Adrenal gland (tissue), 5 donors: ENCODE data around the gene PIGT.

ENCODE experiments used
- POLR2A ChIP-seq, 2 donors: fragments of 450-650 bp; IDR thresholded peaks; one replicate each; pipeline ENCODE4 v1.6.1; 2017; ENCODE audit warnings: antibody characterized with exemption in 2 of 2, mild to moderate bottlenecking in 2 of 2, moderate library complexity in 1 of 2
- TF ChIP-seq, protein P1 (sequence below), 6 experiments: fragments of 450-650 bp in 4 of 6; fragments of 200-600 bp in 2 of 6; sonication (generic) in 1 of 6; IDR thresholded peaks; 1 replicate in 5 of 6; 2 replicates in 1 of 6; pipeline versions ENCODE4 v1.5.1 to v1.8.0; 2016 to 2021; ENCODE audit warnings: antibody characterized with exemption in 6 of 6, mild to moderate bottlenecking in 2 of 6, moderate library complexity in 1 of 6
- donor health status: DM: no; HTN: no; CAD: no.

DNA sequence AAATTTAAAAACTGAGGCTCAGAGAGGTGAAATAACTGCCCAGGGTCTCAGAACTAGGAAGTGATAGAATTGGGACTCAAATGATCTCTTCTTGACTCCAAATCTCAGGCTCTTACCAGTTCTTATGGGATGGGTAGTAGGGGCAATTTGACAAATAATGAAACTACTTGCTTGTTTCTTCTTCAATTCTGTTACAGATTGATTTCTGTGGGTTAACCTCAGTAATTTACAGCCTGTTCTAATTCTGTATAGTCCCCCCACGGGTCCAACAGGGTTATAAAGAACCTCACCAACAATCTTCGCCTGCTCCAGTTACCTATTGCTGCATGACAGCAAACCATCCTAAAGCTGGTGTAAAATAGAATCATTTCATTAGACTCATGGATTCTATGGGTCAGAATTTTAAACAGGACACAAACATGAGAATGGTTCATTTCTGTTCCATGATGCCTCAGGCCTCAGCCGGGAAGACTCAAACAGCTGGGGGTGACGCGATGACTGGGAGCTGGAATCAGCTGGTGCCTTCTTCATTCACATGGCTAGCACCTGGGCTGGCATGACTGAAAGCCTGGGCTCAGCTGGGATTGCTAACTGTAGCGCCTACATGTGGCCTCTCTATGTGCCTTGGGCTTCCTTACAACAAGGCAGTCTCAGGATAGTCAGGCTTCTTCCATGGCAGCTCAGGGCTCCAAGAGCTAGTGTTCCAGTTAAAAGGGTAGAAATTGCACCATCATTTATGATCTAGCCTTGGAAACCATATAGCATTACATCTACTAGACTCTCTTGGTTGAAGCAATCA is 47.0 kb downstream of the PIGT start:
- TF ChIP-seq POLR2A (IDR thresholded peaks at IDR 0.05), result no peak
- TF ChIP-seq, protein P1, sequence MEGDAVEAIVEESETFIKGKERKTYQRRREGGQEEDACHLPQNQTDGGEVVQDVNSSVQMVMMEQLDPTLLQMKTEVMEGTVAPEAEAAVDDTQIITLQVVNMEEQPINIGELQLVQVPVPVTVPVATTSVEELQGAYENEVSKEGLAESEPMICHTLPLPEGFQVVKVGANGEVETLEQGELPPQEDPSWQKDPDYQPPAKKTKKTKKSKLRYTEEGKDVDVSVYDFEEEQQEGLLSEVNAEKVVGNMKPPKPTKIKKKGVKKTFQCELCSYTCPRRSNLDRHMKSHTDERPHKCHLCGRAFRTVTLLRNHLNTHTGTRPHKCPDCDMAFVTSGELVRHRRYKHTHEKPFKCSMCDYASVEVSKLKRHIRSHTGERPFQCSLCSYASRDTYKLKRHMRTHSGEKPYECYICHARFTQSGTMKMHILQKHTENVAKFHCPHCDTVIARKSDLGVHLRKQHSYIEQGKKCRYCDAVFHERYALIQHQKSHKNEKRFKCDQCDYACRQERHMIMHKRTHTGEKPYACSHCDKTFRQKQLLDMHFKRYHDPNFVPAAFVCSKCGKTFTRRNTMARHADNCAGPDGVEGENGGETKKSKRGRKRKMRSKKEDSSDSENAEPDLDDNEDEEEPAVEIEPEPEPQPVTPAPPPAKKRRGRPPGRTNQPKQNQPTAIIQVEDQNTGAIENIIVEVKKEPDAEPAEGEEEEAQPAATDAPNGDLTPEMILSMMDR (IDR thresholded peaks at IDR 0.05), result no peak
